Neuronal stem cell (in vitro differentiated cells): ENCODE results near the gene ZFP2. TPM values are rescaled to one million over a fixed set of nuclear protein-coding genes. Genes with fewer than 3 reads are reported as not detected.
A peak's percentile ranks its signal among the peaks of the same experiment; 100 is the strongest.

Experiments used
- DNase-seq: peaks from one replicate; pipeline ENCODE4 v3.0.0-alpha.2; 2013; ENCODE audit warnings: low spot score
- H2AFZ ChIP-seq: one replicate; pipeline ENCODE4 v1.6.1; 2013; ENCODE audit warnings: mild to moderate bottlenecking, low read length, inconsistent platforms
- H2AK5ac ChIP-seq: 2 replicates; pipeline ENCODE4 v1.6.1; 2013; ENCODE audit warnings: low read depth, mild to moderate bottlenecking, inconsistent platforms, low read length, moderate library complexity, mixed read lengths
- H2BK120ac ChIP-seq: 2 replicates; pipeline ENCODE4 v1.6.1; 2013; ENCODE audit warnings: low read depth, mild to moderate bottlenecking, inconsistent platforms, low read length, moderate library complexity, mixed read lengths
- H2BK12ac ChIP-seq: one replicate; pipeline ENCODE4 v1.6.1; 2013; ENCODE audit warnings: low read length, inconsistent platforms
- H2BK15ac ChIP-seq: 2 replicates; pipeline ENCODE4 v1.6.1; 2013; ENCODE audit warnings: mild to moderate bottlenecking, low read length, inconsistent platforms, mixed read lengths
- H2BK5ac ChIP-seq: one replicate; pipeline ENCODE4 v1.6.1; 2013; ENCODE audit warnings: inconsistent platforms, mild to moderate bottlenecking, low read length, moderate library complexity
- H3K14ac ChIP-seq: one replicate; pipeline ENCODE4 v1.6.1; 2013; ENCODE audit warnings: low read length, inconsistent platforms
- H3K18ac ChIP-seq: 2 replicates; pipeline ENCODE4 v1.6.1; 2013; ENCODE audit warnings: low read length, inconsistent platforms
- H3K23ac ChIP-seq: 2 replicates; pipeline ENCODE4 v1.6.1; 2013; ENCODE audit warnings: low read depth, mild to moderate bottlenecking, mixed read lengths, low read length, inconsistent platforms; ENCODE audit not compliant: poor library complexity
- H3K27ac ChIP-seq: replicated peaks from 3 replicates; pipeline ENCODE4 v1.5.1; 2013; ENCODE audit warnings: low read length, inconsistent platforms
- H3K27me3 ChIP-seq, 3 experiments: 2 replicates each; pipeline ENCODE4 v1.6.1; 2013; ENCODE audit warnings: low read length in 3 of 3, mild to moderate bottlenecking in 2 of 3, inconsistent platforms in 1 of 3, low read depth in 1 of 3, mixed read lengths in 1 of 3, moderate library complexity in 1 of 3; ENCODE audit not compliant: control insufficient read depth in 3 of 3, insufficient read depth in 3 of 3
- H3K36me3 ChIP-seq, 2 donors: replicated peaks in 1 of 2; 2 replicates each; pipeline ENCODE4 v1.6.1; 2013; ENCODE audit warnings: low read length in 2 of 2; ENCODE audit not compliant: control insufficient read depth in 2 of 2, insufficient read depth in 2 of 2
- H3K4ac ChIP-seq: 2 replicates; pipeline ENCODE4 v1.6.1; 2013; ENCODE audit warnings: inconsistent platforms, mild to moderate bottlenecking, low read length, moderate library complexity
- H3K4me1 ChIP-seq, 2 donors: 1 replicate in 1 of 2; 2 replicates in 1 of 2; pipeline ENCODE4 v1.6.1; 2013; ENCODE audit warnings: low read length in 2 of 2, low read depth in 1 of 2; ENCODE audit not compliant: control insufficient read depth in 2 of 2, insufficient read depth in 1 of 2
- H3K4me2 ChIP-seq: one replicate; pipeline ENCODE4 v1.6.1; 2013; ENCODE audit warnings: mild to moderate bottlenecking, low read length, inconsistent platforms; ENCODE audit not compliant: insufficient read depth, poor library complexity, severe bottlenecking
- H3K4me3 ChIP-seq, 2 donors: 2 replicates each; pipeline ENCODE4 v1.5.1; 2013; ENCODE audit warnings: low read length in 2 of 2, mild to moderate bottlenecking in 2 of 2, inconsistent platforms in 1 of 2, moderate library complexity in 1 of 2
- H3K79me1 ChIP-seq: one replicate; pipeline ENCODE4 v1.6.1; 2013; ENCODE audit warnings: low read depth, mild to moderate bottlenecking, inconsistent platforms, low read length, moderate library complexity
- H3K9ac ChIP-seq: one replicate; pipeline ENCODE4 v1.6.1; 2013; ENCODE audit warnings: mild to moderate bottlenecking, low read depth, low read length, inconsistent platforms; ENCODE audit not compliant: poor library complexity
- H3K9me3 ChIP-seq, 2 donors: replicated peaks in 1 of 2; 2 replicates each; pipeline versions ENCODE3 to v1.6.1; 2013; ENCODE audit warnings: low read length in 2 of 2, mild to moderate bottlenecking in 2 of 2, inconsistent platforms in 1 of 2, low read depth in 1 of 2, mixed read lengths in 1 of 2, moderate library complexity in 1 of 2; ENCODE audit not compliant: control insufficient read depth in 2 of 2, insufficient read depth in 1 of 2
- H4K8ac ChIP-seq: one replicate; pipeline ENCODE4 v1.6.1; 2013; ENCODE audit warnings: low read depth, mild to moderate bottlenecking, inconsistent platforms, low read length, moderate library complexity
- H4K91ac ChIP-seq: one replicate; pipeline ENCODE4 v1.6.1; 2013; ENCODE audit warnings: low read length, low read depth, mild to moderate bottlenecking, inconsistent platforms; ENCODE audit not compliant: poor library complexity
- WGBS, 2 donors: extraction: QIAGEN DNeasy Blood & Tissue Kit; methylation state at CpG; one replicate each; pipeline ENCODE4 v1.1.7; 2013; ENCODE audit warnings: missing lambda C conversion rate in 2 of 2, mixed read lengths in 1 of 2; ENCODE audit not compliant: insufficient read length in 2 of 2, insufficient replicate concordance in 1 of 2; ENCODE audit errors: extremely low coverage in 2 of 2; 5-methylcytosine and 5-hydroxymethylcytosine counted together
- polyA plus RNA-seq, 2 experiments: library from polyadenylated mRNA; stranded (reverse); fragments of 200-250 nt; gene quantifications; one replicate each; pipeline ENCODE4 v1.2.3, GENCODE V29; 2013

Gene ZFP2
- 3.5 TPM for polyA plus RNA-seq (2013, experiment 1 of 2)
- polyA plus RNA-seq (2013, experiment 2 of 2) = 3.6 TPM

DNA sequence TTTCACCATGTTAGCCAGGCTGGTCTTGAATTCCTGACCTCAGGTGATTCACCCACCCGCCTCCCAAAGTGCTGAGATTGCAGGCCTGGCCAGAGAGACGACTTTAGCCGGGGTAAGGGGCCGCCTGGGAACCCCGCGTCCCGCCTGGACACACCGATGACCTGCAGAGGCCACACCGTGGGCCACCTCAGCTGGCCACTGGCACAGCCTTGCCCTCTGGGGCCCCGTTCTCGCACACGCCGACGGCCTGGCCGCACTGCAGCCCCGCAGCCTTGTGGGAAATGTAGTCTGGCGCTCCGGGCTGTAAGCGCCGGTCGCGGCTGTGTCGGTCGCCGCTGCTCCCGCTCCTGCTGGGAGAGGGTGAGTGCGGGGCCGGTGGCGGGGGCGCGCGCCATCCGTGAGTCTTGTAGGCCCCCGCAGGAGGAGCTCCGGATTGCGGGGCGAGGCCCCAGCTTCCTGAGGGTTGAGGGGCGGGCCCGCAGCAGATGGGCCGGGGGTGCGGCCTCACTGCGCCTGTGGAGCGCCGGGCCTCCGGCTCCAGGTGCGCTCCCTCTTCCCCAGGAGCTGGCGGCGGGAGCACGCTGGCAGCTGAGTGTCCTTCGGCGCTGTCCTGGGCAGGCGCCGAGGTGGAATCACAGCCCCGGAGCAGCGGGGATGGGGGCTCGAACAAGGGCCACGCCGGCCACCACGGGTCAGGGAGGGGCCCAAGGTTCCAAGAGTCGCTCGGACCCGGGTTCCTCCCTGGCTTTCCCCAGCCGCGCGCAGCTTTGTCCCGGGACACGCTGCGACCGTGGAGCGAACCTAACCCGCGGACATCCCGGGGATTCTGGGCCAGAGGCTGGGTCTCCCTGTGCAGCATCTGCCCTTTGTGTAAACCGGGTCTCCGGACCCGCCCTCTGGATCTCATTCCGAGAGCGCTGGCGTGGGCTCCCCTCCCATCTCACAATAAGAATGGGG, at the start of gene ZFP2:
TSS of gene ZFP2 (plus strand) at position 299 of the 957 bp plus-strand sequence. CDS start 35,401 bp downstream, outside the sequence.
- peak within 1 kb of the TSS; percentile 74 for H3K27ac ChIP-seq
- peak within 1 kb of the TSS; percentile 65 for H4K91ac ChIP-seq
- WGBS, 2 donors = no CpG with 5 or more reads among the region's 79 CpGs
- H2BK5ac ChIP-seq = peak within 1 kb of the TSS; percentile 82
- H3K18ac ChIP-seq = peak within 1 kb of the TSS; percentile 98
- peak within 1 kb of the TSS; percentile 89 for H4K8ac ChIP-seq
- H3K4me2 ChIP-seq = peak within 1 kb of the TSS; percentile 92
- peak within 1 kb of the TSS; percentile 87 for H3K23ac ChIP-seq
- H3K4ac ChIP-seq = no peak within 1 kb of the TSS
- H3K9me3 ChIP-seq = peaks cover 6 to 28% of the 10 kb centered on the region in 2 donors
- peaks cover 0 to 3% of the 10 kb centered on the region in 2 donors for H3K36me3 ChIP-seq
- no peaks in the 10 kb centered on the region for H3K4me1 ChIP-seq
- H2BK120ac ChIP-seq = no peak within 1 kb of the TSS
- peak within 1 kb of the TSS; percentile 18 for H2BK15ac ChIP-seq
- no peaks in the 10 kb centered on the region for H3K79me1 ChIP-seq
- peak; percentile 61 for DNase-seq
- no peak within 1 kb of the TSS for H2BK12ac ChIP-seq
- peak within 1 kb of the TSS; percentile 75 for H3K14ac ChIP-seq
- H3K4me3 ChIP-seq = peak within 1 kb of the TSS; percentile 63 to 92
- peak within 1 kb of the TSS; percentile 86 for H2AK5ac ChIP-seq
- H3K9ac ChIP-seq = peak within 1 kb of the TSS; percentile 86
- H2AFZ ChIP-seq = peak within 1 kb of the TSS; percentile 97
- H3K27me3 ChIP-seq = no peaks in the 10 kb centered on the region

DNA sequence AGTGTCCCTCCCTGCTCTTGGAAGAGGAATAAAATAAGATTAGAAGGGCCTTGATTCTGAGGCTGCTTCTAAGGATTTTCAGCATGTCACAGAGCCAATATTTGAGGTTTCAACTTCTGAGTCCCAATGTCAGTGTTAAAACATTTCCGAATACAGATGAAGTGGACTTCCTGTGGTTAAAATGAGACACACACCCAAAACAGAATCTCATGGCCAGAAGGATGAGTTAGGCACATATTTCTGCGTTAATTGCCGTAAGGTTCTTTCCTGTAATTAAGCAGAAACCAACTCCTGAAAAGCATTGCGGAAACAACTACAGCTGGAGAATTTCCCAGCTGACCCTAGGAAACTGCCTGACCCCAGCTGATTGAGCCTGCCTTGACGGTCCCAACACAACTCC, 46.4 kb upstream of the ZFP2 start:
- Histone ChIP-seq H2AFZ (no peak overlapping the region), H3K9ac (no peak overlapping the region), H3K4me2 (no peak overlapping the region), H3K36me3 (no peaks in the 10 kb centered on the region), H4K91ac (no peak overlapping the region), H2BK15ac (no peak overlapping the region), H3K27me3 (no peaks in the 10 kb centered on the region), H3K4me3 (no peak overlapping the region), H4K8ac (no peak overlapping the region), H3K4ac (no peak overlapping the region), H2BK12ac (no peak overlapping the region), H3K4me1 (no peaks in the 10 kb centered on the region), H3K27ac (no peak overlapping the region), H2BK120ac (no peak overlapping the region), H3K18ac (no peak overlapping the region), H3K9me3 (peaks cover 0 to 3% of the 10 kb centered on the region in 2 donors), H2BK5ac (no peak overlapping the region), H3K14ac (no peak overlapping the region), H3K23ac (no peak overlapping the region), H3K79me1 (no peaks in the 10 kb centered on the region), H2AK5ac (no peak overlapping the region)
- DNase-seq = no peak
- WGBS, 2 donors = no CpG with 5 or more reads among the region's 5 CpGs

DNA sequence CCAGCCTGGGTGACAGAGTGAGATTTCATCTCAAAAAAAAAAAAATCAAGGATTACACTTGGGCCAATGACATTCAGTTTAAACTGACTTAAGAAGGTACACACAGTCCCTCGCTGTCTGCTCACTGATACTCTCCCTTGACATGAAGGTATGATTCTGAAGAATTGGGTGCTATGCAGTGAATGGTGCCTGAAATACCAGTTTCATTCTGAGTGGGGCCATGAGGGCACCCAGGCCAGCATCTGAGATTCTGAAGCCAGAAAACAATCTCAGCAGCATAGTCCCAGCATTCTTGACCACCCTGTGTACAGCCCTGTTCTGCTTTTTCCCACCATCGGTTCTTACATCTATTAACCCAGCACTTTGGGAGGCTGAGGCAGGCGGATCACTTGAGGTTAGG, 43.8 kb upstream of the ZFP2 start:
- H2BK15ac ChIP-seq = no peak overlapping the region
- no peak overlapping the region for H2BK120ac ChIP-seq
- H3K27ac ChIP-seq = no peak overlapping the region
- H2BK5ac ChIP-seq = no peak overlapping the region
- H3K4me3 ChIP-seq = no peak overlapping the region
- H3K27me3 ChIP-seq = no peaks in the 10 kb centered on the region
- no peak overlapping the region for H3K14ac ChIP-seq
- no peak overlapping the region for H2AK5ac ChIP-seq
- H3K4ac ChIP-seq = no peak overlapping the region
- no peak overlapping the region for H2AFZ ChIP-seq
- no peak overlapping the region for H4K8ac ChIP-seq
- H3K79me1 ChIP-seq = no peaks in the 10 kb centered on the region
- H3K9me3 ChIP-seq = peaks cover 0 to 2% of the 10 kb centered on the region in 2 donors
- DNase-seq = no peak
- H3K9ac ChIP-seq = no peak overlapping the region
- no peak overlapping the region for H2BK12ac ChIP-seq
- WGBS, 2 donors = no CpG with 5 or more reads among the region's 3 CpGs
- no peaks in the 10 kb centered on the region for H3K36me3 ChIP-seq
- no peak overlapping the region for H3K18ac ChIP-seq
- no peak overlapping the region for H3K4me2 ChIP-seq
- no peak overlapping the region for H3K23ac ChIP-seq
- no peak overlapping the region for H4K91ac ChIP-seq
- no peaks in the 10 kb centered on the region for H3K4me1 ChIP-seq

DNA sequence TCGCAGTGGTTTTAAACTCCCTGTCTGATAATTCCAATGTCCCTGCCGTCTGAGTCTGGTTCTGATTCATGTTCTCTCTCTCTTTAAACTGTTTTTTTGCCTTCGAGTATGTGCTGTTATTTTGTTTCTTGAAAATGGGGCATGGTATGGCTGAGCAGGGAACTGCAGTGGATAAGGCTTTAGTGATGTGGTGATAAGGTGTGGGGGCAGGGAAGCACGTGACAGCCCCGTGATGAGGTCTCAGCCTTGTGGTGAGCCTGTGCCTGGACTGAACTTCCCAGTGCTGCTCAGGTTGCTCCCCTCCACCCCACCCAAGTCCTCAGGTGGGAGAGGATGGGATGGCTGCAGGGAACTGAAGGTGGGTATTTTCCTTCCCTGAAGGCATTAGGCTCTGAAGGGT, 41.4 kb upstream of the ZFP2 start:
- Histone ChIP-seq H2BK12ac (no peak overlapping the region), H3K79me1 (no peaks in the 10 kb centered on the region), H4K91ac (no peak overlapping the region), H3K4ac (no peak overlapping the region), H2AK5ac (no peak overlapping the region), H3K27me3 (no peaks in the 10 kb centered on the region), H3K4me2 (no peak overlapping the region), H4K8ac (no peak overlapping the region), H2AFZ (no peak overlapping the region), H3K23ac (no peak overlapping the region), H3K36me3 (no peaks in the 10 kb centered on the region), H3K14ac (no peak overlapping the region), H2BK15ac (no peak overlapping the region), H3K4me1 (no peaks in the 10 kb centered on the region), H3K9me3 (peaks cover 4 to 10% of the 10 kb centered on the region in 2 donors), H3K9ac (no peak overlapping the region), H3K27ac (no peak overlapping the region), H2BK5ac (no peak overlapping the region), H2BK120ac (no peak overlapping the region), H3K4me3 (no peak overlapping the region), H3K18ac (no peak overlapping the region)
- no peak for DNase-seq
- WGBS, 2 donors = no CpG with 5 or more reads among the region's 5 CpGs
